HepG2 (cell line): ENCODE measurements around the gene VEZF1. TPM values are rescaled to one million over a fixed set of nuclear protein-coding genes. Genes with fewer than 3 reads are reported as not detected.

ENCODE experiments used
- HDAC2 ChIP-seq: sonication (generic); formaldehyde crosslinking; IDR thresholded peaks from 2 replicates; pipeline ENCODE4 v1.4.0; 2020; ENCODE audit warnings: missing genetic modification reagents
- PRDM10 ChIP-seq: sonication (generic); formaldehyde crosslinking; IDR thresholded peaks from 2 replicates; pipeline ENCODE4 v1.4.0; 2020; ENCODE audit warnings: low read depth, missing genetic modification reagents
- TMF1 ChIP-seq: sonication (generic); formaldehyde crosslinking; IDR thresholded peaks from 2 replicates; pipeline ENCODE4 v1.8.1; 2022; ENCODE audit warnings: low read depth, missing genetic modification reagents
- ZSCAN22 ChIP-seq: sonication (generic); formaldehyde crosslinking; IDR thresholded peaks from 2 replicates; pipeline ENCODE4 v1.4.0; 2020; ENCODE audit warnings: mild to moderate bottlenecking, missing genetic modification reagents
- polyA plus RNA-seq, 8 experiments: library from polyadenylated mRNA; depleted of rRNA in 3 of 8; stranded (reverse) in 7 of 8; unstranded in 1 of 8; fragments of >200 nt; fragmentation: Illumina TruSeq in 4 of 8; extraction: Trizol in 4 of 8; gene quantifications; 2 replicates each; pipeline versions ENCODE4 v1.2.1 to v1.2.3, GENCODE V29; 2011 to 2016; ENCODE audit warnings: low read depth in 4 of 8, missing spikeins in 1 of 8, mixed read lengths in 1 of 8; ENCODE audit not compliant: insufficient read depth in 1 of 8
- total RNA-seq, 5 experiments: library from RNA; depleted of rRNA; stranded (reverse); fragments of >200 nt; fragmentation: Illumina TruSeq; extraction: Trizol; gene quantifications; 2 replicates each; pipeline ENCODE4 v1.2.3, GENCODE V29; 2016; ENCODE audit warnings: low read depth in 1 of 5
- TF ChIP-seq, protein P1 (sequence below): sonication (generic); formaldehyde crosslinking; conservative IDR thresholded peaks from 2 replicates; pipeline ENCODE4 v1.4.0; 2020; ENCODE audit warnings: missing genetic modification reagents

Gene VEZF1
- total and polyA plus RNA-seq, 2 of the 13 experiments (the other 11 are each of a cell fraction or from before 2014, with no cell fraction given) = 45.9 to 49.7 TPM

- TF ChIP-seq, protein P1, sequence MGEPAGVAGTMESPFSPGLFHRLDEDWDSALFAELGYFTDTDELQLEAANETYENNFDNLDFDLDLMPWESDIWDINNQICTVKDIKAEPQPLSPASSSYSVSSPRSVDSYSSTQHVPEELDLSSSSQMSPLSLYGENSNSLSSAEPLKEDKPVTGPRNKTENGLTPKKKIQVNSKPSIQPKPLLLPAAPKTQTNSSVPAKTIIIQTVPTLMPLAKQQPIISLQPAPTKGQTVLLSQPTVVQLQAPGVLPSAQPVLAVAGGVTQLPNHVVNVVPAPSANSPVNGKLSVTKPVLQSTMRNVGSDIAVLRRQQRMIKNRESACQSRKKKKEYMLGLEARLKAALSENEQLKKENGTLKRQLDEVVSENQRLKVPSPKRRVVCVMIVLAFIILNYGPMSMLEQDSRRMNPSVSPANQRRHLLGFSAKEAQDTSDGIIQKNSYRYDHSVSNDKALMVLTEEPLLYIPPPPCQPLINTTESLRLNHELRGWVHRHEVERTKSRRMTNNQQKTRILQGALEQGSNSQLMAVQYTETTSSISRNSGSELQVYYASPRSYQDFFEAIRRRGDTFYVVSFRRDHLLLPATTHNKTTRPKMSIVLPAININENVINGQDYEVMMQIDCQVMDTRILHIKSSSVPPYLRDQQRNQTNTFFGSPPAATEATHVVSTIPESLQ (CRISPR knock-in tag) = no peak
- 0 out of 2 replicates have a peak, but pooled peaks have one; percentile 37 for TF ChIP-seq PRDM10 (CRISPR knock-in tag)
- no peak for TF ChIP-seq TMF1 (CRISPR knock-in tag)
- TF ChIP-seq ZSCAN22 (CRISPR knock-in tag) = no peak
- 0 out of 2 replicates have a peak, but pooled peaks have one; percentile 14 for TF ChIP-seq HDAC2 (CRISPR knock-in tag)
Observed at GRCh38 chr17:57954397-57955182, 33.5 kb downstream of the VEZF1 start (continued).
